VCaP (cell line): ENCODE results near the gene GLIS1.
A peak's percentile ranks its signal among the peaks of the same experiment; 100 is the strongest.

Experiments used
- H3K27ac ChIP-seq: fragments of 450-650 bp; 2 replicates; pipeline ENCODE4 v1.5.1; 2017
- TF ChIP-seq, protein P1 (sequence below): fragments of 450-650 bp; conservative IDR thresholded peaks from 2 replicates; pipeline ENCODE4 v1.5.1; 2017; ENCODE audit warnings: mild to moderate bottlenecking, moderate library complexity

Gene GLIS1

DNA sequence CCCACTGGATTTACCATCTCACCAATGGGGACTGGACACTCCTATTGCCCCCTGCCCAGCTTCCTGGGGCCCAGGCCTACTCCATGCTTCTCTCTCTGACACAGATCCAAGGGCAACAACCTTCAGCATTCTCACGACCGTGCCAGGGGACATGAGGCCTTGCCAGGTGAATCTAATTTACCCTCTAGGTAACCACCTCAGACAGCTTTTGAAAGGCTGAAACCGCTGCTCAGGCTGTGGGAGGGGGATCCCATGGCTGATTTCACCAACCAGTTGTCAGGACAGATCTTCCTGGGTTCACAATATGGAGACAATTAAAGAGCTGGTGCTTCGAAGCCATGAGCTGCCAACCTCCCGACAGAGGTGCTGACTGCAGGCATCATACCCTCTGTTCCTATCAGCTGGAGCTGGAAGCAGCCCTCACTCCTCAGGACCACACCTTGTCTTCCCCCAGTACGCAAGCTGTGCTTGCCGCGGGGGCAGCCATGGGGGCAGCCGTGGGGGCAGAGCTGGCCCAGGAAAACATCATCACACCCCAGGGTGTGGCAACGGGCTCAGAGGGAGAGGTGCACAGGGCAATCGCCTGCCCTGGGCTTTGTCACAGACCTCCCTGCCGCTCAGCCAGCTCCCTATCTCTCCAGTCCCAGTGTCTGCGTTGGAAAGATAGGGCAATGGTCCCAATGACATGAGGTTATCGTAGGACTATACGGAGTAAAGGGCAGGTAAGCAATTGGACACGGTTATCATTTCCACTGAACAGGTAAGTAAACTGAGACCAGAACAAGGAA, 159.5 kb downstream of the GLIS1 start:
- TF ChIP-seq, protein P1, sequence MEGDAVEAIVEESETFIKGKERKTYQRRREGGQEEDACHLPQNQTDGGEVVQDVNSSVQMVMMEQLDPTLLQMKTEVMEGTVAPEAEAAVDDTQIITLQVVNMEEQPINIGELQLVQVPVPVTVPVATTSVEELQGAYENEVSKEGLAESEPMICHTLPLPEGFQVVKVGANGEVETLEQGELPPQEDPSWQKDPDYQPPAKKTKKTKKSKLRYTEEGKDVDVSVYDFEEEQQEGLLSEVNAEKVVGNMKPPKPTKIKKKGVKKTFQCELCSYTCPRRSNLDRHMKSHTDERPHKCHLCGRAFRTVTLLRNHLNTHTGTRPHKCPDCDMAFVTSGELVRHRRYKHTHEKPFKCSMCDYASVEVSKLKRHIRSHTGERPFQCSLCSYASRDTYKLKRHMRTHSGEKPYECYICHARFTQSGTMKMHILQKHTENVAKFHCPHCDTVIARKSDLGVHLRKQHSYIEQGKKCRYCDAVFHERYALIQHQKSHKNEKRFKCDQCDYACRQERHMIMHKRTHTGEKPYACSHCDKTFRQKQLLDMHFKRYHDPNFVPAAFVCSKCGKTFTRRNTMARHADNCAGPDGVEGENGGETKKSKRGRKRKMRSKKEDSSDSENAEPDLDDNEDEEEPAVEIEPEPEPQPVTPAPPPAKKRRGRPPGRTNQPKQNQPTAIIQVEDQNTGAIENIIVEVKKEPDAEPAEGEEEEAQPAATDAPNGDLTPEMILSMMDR, result no peak
- no peak overlapping the region for H3K27ac ChIP-seq

DNA sequence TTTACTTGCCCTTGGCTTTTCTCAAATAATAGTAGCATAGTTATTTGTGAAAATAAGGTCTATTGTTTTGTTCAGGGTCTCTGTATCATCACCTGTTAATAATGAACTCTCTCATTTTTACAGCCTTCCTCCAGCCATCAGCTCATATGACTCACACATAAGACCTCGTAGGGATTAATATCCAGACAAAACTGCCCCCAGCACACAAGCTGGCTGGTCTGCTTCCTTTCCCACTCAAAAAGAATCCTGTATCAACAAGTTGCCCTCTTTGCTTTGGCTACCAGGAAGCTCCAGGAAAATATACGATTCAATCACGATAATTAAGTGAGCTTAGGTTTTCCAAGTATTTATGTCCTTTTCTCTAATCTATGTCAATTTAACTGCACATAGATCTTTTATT, 160.6 kb downstream of the GLIS1 start:
- TF ChIP-seq, protein P1, result no peak
- no peak overlapping the region for H3K27ac ChIP-seq

DNA sequence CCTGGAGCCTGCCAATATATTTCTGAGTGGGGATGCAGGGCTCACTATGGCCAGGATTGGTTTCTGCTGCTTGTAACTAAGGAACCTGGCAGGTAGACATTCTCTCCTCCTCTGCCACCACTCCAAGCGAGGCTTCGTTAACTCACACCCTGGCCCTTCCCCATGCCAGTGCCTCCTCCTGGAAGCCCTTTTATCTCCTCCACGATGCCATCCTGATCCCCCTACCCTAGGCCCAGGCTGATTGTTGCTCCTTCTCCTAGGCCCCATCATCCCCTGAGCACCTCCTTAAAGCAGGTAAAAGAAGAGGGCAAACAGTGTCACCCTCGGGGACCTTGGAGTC, 161.2 kb downstream of the GLIS1 start:
- H3K27ac ChIP-seq, result no peak overlapping the region
- TF ChIP-seq, protein P1, result no peak

DNA sequence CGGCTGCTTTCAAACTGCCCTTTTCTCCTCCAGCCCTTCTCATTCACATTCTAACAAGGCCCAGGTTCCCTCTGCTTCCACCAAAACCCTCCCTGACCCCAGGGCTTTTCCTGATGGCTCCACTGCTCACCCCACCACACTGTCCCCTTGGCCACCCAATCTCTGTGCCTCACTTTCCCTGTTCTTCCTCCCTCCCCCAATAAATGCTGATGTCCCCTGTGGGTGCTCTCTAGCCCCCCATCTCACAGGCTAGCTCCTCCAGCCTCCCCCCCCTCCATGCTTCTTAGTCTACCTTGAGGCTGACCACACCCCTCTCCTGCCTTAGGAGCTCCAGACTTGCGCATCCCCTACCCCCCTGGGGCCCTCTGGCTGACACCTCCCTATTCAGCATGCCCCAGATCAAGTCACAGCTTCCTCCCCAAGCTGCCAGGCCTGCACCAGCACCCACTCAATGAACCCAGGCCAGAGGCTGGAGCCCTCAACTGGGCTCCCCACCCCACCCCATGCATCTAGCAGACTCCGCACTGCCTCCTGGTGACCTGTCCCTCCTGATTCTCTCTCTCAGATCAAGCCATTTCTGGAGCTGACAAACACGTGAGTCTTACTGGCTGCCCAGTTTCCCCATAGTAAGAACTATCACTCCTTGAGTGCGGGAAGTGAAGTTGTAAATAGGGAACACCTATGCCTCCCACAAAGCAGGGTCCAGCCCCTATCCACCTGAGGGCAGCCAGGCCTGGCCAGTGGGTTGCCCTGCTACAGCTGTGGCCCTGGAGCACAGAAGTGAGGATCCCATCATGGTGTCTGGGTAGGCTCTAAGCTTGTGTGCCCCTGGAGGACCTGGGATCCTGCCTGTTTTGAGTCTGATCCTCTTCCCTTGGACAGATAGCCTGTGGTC, 161.9 kb downstream of the GLIS1 start:
- H3K27ac ChIP-seq, result peak overlapping the region; percentile 5; the same call in 1 of the 2 replicates
- TF ChIP-seq, protein P1, result no peak

DNA sequence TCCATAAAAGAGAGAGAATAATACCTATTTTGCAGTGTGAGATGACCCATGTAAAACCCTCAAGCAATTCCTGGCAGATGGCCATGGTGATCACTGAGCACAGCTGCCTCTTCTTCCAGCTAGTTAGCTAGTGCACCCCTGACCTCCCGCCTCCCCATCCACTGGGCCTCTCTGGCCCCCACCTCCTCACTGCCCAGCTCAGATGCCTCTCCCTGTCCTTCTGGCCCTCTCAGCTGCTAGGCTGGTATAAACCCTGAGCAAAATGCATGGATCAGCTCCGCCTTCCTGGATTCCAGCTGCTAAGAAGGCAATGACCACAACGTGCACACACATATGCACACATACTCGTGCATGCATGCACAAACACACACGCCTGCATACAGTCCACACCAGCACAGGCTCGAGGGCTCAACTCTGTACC, 162.6 kb downstream of the GLIS1 start:
- TF ChIP-seq, protein P1, result no peak
- H3K27ac ChIP-seq, result peak overlapping the region; percentile 5; the same call in 1 of the 2 replicates

DNA sequence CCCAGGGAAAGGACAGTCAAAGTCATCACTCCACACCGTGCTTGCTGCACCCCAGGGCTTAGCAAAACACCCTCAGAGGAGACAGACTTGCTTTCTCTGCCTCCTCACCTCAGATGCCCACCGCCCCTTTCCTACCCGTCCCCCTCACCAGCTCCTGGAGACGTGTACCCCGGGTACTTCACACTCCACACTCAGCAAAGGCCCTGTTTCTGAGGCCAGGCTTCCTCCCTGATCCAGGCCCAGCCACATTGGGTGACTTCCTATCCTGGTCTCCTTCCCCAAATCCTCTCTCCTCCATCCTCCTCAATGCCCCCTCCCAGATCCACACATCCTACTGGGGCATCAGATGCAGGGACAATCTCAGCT, 163.0 kb downstream of the GLIS1 start:
- TF ChIP-seq, protein P1, result no peak
- peak overlapping the region; percentile 5; the same call in 1 of the 2 replicates for H3K27ac ChIP-seq

DNA sequence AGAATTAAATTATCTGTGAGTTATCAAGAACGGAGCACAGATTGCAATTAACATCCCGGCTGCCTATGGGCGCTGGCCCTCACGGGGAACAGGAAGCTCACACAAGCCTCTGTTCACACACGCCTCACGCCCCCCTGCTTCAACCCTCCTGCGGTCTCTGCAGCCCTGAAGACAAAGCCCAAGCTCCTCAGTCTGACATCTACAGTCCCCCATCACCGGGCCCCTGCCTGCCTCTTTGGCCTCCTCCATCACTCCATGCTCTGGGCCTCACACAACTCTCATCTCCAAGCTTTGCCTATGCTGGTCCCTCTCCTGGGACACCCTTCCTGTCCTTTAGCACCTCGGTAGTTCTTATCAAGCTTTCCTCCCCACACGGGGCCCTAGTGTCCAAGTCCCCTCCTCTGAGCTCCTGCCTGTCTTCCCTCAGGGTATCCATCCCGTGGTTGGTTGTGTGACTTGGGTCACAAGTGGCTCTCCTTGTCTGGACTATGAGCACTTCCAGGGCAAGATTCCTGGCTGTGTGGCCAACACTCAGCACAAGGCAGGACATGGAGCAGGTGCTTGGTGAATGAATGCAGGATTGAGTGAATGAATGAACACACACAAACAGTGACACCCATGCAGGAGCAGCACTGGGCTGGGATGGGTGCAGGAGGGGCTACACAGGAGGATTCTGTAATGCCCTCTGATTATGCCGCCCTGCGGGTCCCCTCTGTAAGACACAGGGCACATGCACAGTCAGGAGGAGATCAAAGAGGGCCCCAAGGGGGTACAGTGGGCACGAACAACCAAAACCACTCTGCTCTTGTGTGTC, 163.6 kb downstream of the GLIS1 start:
- peak overlapping the region; percentile 5; the same call in 1 of the 2 replicates for H3K27ac ChIP-seq

More for the DNA sequence above, 163.6 kb downstream of the GLIS1 start:
- TF ChIP-seq, protein P1, result no peak
